Skeletal muscle tissue (tissue), 4 donors: ENCODE results near the gene NPAS2. TPM values are rescaled to one million over a fixed set of nuclear protein-coding genes. Genes with fewer than 3 reads are reported as not detected.
A peak's percentile ranks its signal among the peaks of the same experiment; 100 is the strongest.

Experiments used
- H3K27ac ChIP-seq: one replicate; pipeline ENCODE4 v1.7.0; 2013; ENCODE audit warnings: mild to moderate bottlenecking, low read depth, low read length, inconsistent platforms
- H3K27me3 ChIP-seq, 3 donors: one replicate each; pipeline ENCODE4 v1.7.0; 2013; ENCODE audit warnings: low read length in 3 of 3; ENCODE audit not compliant: control insufficient read depth in 3 of 3, insufficient read depth in 3 of 3
- H3K36me3 ChIP-seq, 3 donors: one replicate each; pipeline ENCODE4 v1.7.0; 2013; ENCODE audit warnings: low read length in 3 of 3; ENCODE audit not compliant: control insufficient read depth in 3 of 3, insufficient read depth in 3 of 3
- H3K4me1 ChIP-seq, 3 donors: one replicate each; pipeline ENCODE4 v1.7.0; 2013; ENCODE audit warnings: low read length in 3 of 3, mild to moderate bottlenecking in 3 of 3; ENCODE audit not compliant: control insufficient read depth in 3 of 3, insufficient read depth in 3 of 3
- H3K4me3 ChIP-seq, 3 donors: one replicate each; pipeline ENCODE4 v1.7.0; 2013; ENCODE audit warnings: low read length in 3 of 3
- H3K9ac ChIP-seq, 3 donors: one replicate each; pipeline ENCODE4 v1.7.0; 2013; ENCODE audit warnings: low read length in 3 of 3, mild to moderate bottlenecking in 3 of 3, moderate library complexity in 2 of 3, low read depth in 1 of 3
- H3K9me3 ChIP-seq, 3 donors: one replicate each; pipeline ENCODE4 v1.7.0; 2013; ENCODE audit warnings: low read length in 3 of 3; ENCODE audit not compliant: control insufficient read depth in 3 of 3
- total RNA-seq: library from RNA; depleted of rRNA; stranded (reverse); fragments of >200 nt; gene quantifications from one replicate; pipeline ENCODE4 v1.2.3, GENCODE V29; 2014
- donor health status: Osteomylitis.

NPAS2 gene
- total RNA-seq, 1 donor from 2014 or later: 7.8 TPM

GRCh38 chr2:101002562-101003277 lies 182.8 kb downstream of the NPAS2 start:
- peaks cover 34 to 44% (median 43%) of the 10 kb centered on the region in 3 donors for H3K36me3 ChIP-seq
- H3K9ac ChIP-seq: peak overlapping the region; percentile 78 to 96 (median 93)
- no peaks in the 10 kb centered on the region for H3K9me3 ChIP-seq
- H3K27me3 ChIP-seq: no peaks in the 10 kb centered on the region
- peak overlapping the region; percentile 83 for H3K27ac ChIP-seq
- H3K4me3 ChIP-seq: peak overlapping the region; percentile 92 to 95 (median 95)
- H3K4me1 ChIP-seq: peaks cover 14 to 25% (median 22%) of the 10 kb centered on the region in 3 donors

GRCh38 chr2:101003278-101003775 lies 183.4 kb downstream of the NPAS2 start:
- peak overlapping the region; percentile 83 for H3K27ac ChIP-seq
- H3K4me1 ChIP-seq: peaks cover 14 to 25% (median 22%) of the 10 kb centered on the region in 3 donors
- H3K9me3 ChIP-seq: no peaks in the 10 kb centered on the region
- peak overlapping the region; percentile 78 to 96 (median 93) for H3K9ac ChIP-seq
- H3K4me3 ChIP-seq: peak overlapping the region; percentile 92 to 95 (median 95)
- H3K27me3 ChIP-seq: no peaks in the 10 kb centered on the region
- H3K36me3 ChIP-seq: peaks cover 37 to 49% (median 47%) of the 10 kb centered on the region in 3 donors

- Histone ChIP-seq H3K27ac (no peak overlapping the region), H3K4me3 (no peak overlapping the region), H3K4me1 (peaks cover 17 to 30% (median 22%) of the 10 kb centered on the region in 3 donors), H3K27me3 (no peaks in the 10 kb centered on the region), H3K36me3 (peaks cover 37 to 50% (median 49%) of the 10 kb centered on the region in 3 donors), H3K9me3 (no peaks in the 10 kb centered on the region), H3K9ac (peak overlapping the region in 1 of 3 donors; percentile 33)
These were observed 184.8 kb downstream of the NPAS2 start for GRCh38 chr2:101004620-101005325.

GRCh38 chr2:101006065-101006715 lies 186.3 kb downstream of the NPAS2 start:
- Histone ChIP-seq H3K27me3 (no peaks in the 10 kb centered on the region), H3K27ac (no peak overlapping the region), H3K36me3 (peaks cover 49 to 60% (median 59%) of the 10 kb centered on the region in 3 donors), H3K9ac (no peak overlapping the region), H3K4me1 (peaks cover 17 to 30% (median 22%) of the 10 kb centered on the region in 3 donors), H3K9me3 (no peaks in the 10 kb centered on the region), H3K4me3 (no peak overlapping the region)

- Histone ChIP-seq H3K4me1 (peaks cover 12 to 27% (median 14%) of the 10 kb centered on the region in 3 donors), H3K9me3 (no peaks in the 10 kb centered on the region), H3K27ac (no peak overlapping the region), H3K9ac (no peak overlapping the region), H3K4me3 (no peak overlapping the region), H3K27me3 (no peaks in the 10 kb centered on the region), H3K36me3 (peaks cover 52 to 65% (median 60%) of the 10 kb centered on the region in 3 donors)
These were observed 187.7 kb downstream of the NPAS2 start for GRCh38 chr2:101007415-101008345.

- no peaks in the 10 kb centered on the region for H3K27me3 ChIP-seq
- no peaks in the 10 kb centered on the region for H3K9me3 ChIP-seq
- H3K4me3 ChIP-seq: no peak overlapping the region
- peaks cover 31 to 43% (median 39%) of the 10 kb centered on the region in 3 donors for H3K36me3 ChIP-seq
- H3K4me1 ChIP-seq: peaks cover 0 to 13% (median 4%) of the 10 kb centered on the region in 3 donors
- H3K9ac ChIP-seq: no peak overlapping the region
- no peak overlapping the region for H3K27ac ChIP-seq
These were observed 191.2 kb downstream of the NPAS2 start for GRCh38 chr2:101011152-101011551.

- Histone ChIP-seq H3K4me3 (no peak overlapping the region), H3K36me3 (peaks cover 23 to 34% (median 30%) of the 10 kb centered on the region in 3 donors), H3K9me3 (no peaks in the 10 kb centered on the region), H3K4me1 (peaks cover 0 to 13% (median 4%) of the 10 kb centered on the region in 3 donors), H3K9ac (no peak overlapping the region), H3K27me3 (no peaks in the 10 kb centered on the region), H3K27ac (no peak overlapping the region)
These were observed 192.2 kb downstream of the NPAS2 start for GRCh38 chr2:101012054-101012705.

- H3K27ac ChIP-seq: no peak overlapping the region
- H3K4me1 ChIP-seq: peaks cover 0 to 13% (median 4%) of the 10 kb centered on the region in 3 donors
- peaks cover 23 to 31% (median 28%) of the 10 kb centered on the region in 3 donors for H3K36me3 ChIP-seq
- no peaks in the 10 kb centered on the region for H3K27me3 ChIP-seq
- no peak overlapping the region for H3K9ac ChIP-seq
- no peak overlapping the region for H3K4me3 ChIP-seq
- no peaks in the 10 kb centered on the region for H3K9me3 ChIP-seq
These were observed 192.8 kb downstream of the NPAS2 start for GRCh38 chr2:101012706-101013181.
